GM12878 (cell line): Measurements from ENCODE around the gene UTS2R. TPM values are rescaled to one million over a fixed set of nuclear protein-coding genes. Genes with fewer than 3 reads are reported as not detected.

ENCODE experiments used
- ATAC-seq: fragments of 200-7000 bp; cut with Tn5 transposase; 3 replicates; pipeline ENCODE4 v1.9.1; 2020; ENCODE audit warnings: mild to moderate bottlenecking, moderate library complexity
- BruUV-seq: library from RNA; stranded (reverse); fragments of 400-500 nt; replicated peaks from 2 replicates; lab custom pipeline; 2021; lab: Mats Ljungman, UMichigan
- CTCF ChIA-PET: fragments of 300-600 bp; sonication (Branson Sonifier 250); formaldehyde crosslinking; extraction: SDS; loops from one replicate; lab custom pipeline; 2021; ENCODE audit warnings: inconsistent platforms; lab: Yijun Ruan, JAX
- POLR2A ChIA-PET: fragments of 350-600 bp; formaldehyde crosslinking; extraction: SDS; loops from one replicate; lab custom pipeline; 2021; ENCODE audit warnings: inconsistent platforms; lab: Charles Lee
- RAD21 ChIA-PET: fragments of 300-600 bp; sonication (Branson Sonifier 250); formaldehyde crosslinking; loops from one replicate; lab custom pipeline; 2023; ENCODE audit warnings: antibody characterized with exemption; ENCODE audit not compliant: unreplicated experiment; lab: Charles Lee
- SMC1A ChIA-PET: fragments of 300-600 bp; sonication (Branson Sonifier 250); formaldehyde crosslinking; loops from one replicate; lab custom pipeline; 2023; ENCODE audit not compliant: unreplicated experiment, uncharacterized antibody; lab: Charles Lee
- DNase-seq: peaks from one replicate; pipeline ENCODE4 v3.0.0-alpha.2; 2011; ENCODE audit warnings: low read depth, low spot score
- FAIRE-seq: peaks from 3 replicates; lab custom pipeline; 2011; peaks lifted over from hg19 to GRCh38; lab: Jason Lieb, UNC
- H2AFZ ChIP-seq: 2 replicates; pipeline ENCODE4 v1.6.0; 2011; ENCODE audit warnings: low read depth, low read length, control low read depth; ENCODE audit not compliant: control insufficient read depth
- H3K27ac ChIP-seq: 2 replicates; pipeline ENCODE4 v1.5.1; 2011; ENCODE audit warnings: control low read depth; ENCODE audit not compliant: control insufficient read depth, insufficient read depth
- H3K27me3 ChIP-seq, 2 experiments: replicated peaks in 1 of 2; 2 replicates each; pipeline versions ENCODE4 v1.6.0 to v1.6.1; 2011; ENCODE audit warnings: low read length in 1 of 2; ENCODE audit not compliant: control insufficient read depth in 2 of 2, insufficient read depth in 2 of 2
- H3K36me3 ChIP-seq, 2 experiments: 2 replicates each; pipeline ENCODE4 v1.5.1; 2011; ENCODE audit warnings: low read length in 1 of 2; ENCODE audit not compliant: control insufficient read depth in 2 of 2, insufficient read depth in 2 of 2
- H3K4me1 ChIP-seq: 2 replicates; pipeline ENCODE4 v1.6.1; 2011; ENCODE audit warnings: mild to moderate bottlenecking, low read length, moderate library complexity, mixed read lengths; ENCODE audit not compliant: control insufficient read depth, insufficient read depth
- H3K4me2 ChIP-seq: 2 replicates; pipeline ENCODE4 v1.6.0; 2011; ENCODE audit warnings: control low read depth; ENCODE audit not compliant: control insufficient read depth, insufficient read depth
- H3K4me3 ChIP-seq: fragments of 200-600 bp; sonication (generic); 2 replicates; pipeline ENCODE4 v1.5.1; 2016
- H3K79me2 ChIP-seq: 2 replicates; pipeline ENCODE4 v1.6.0; 2011; ENCODE audit warnings: low read length; ENCODE audit not compliant: control insufficient read depth, insufficient read depth
- H3K9ac ChIP-seq: 2 replicates; pipeline ENCODE4 v1.8.0; 2011; ENCODE audit warnings: low read length, control low read depth, mixed read lengths; ENCODE audit not compliant: control insufficient read depth, insufficient read depth
- H3K9me3 ChIP-seq: replicated peaks from 3 replicates; pipeline ENCODE4 v1.5.1; 2011; ENCODE audit warnings: mild to moderate bottlenecking, low read length; ENCODE audit not compliant: control insufficient read depth, insufficient read depth
- H4K20me1 ChIP-seq: 2 replicates; pipeline ENCODE4 v1.6.0; 2011; ENCODE audit not compliant: control insufficient read depth, insufficient read depth
- FOXK2 ChIP-seq: fragments of 450-650 bp; IDR thresholded peaks from 2 replicates; pipeline ENCODE4 v1.6.1; 2017; ENCODE audit warnings: mild to moderate bottlenecking, moderate library complexity
- WGBS: methylation state at CpG from one replicate; pipeline ENCODE4 v1.1.6; 2016; ENCODE audit warnings: low lambda C conversion rate; ENCODE audit not compliant: insufficient replicate concordance, insufficient coverage; ENCODE audit errors: missing lambda C conversion rate; 5-methylcytosine and 5-hydroxymethylcytosine counted together
- in situ Hi-C: fragments of 300-500 bp; cut with MboI; formaldehyde crosslinking; loops from 9 replicates; pipeline ENCODE4 v1.14.3; 2018; ENCODE audit warnings: mixed read lengths
- intact Hi-C: fragments of 100-400 bp; cut with micrococcal nuclease; formaldehyde crosslinking; loops from one replicate; pipeline ENCODE4 v1.14.2; 2022; ENCODE audit not compliant: unreplicated experiment
- polyA plus RNA-seq, 11 experiments: library from polyadenylated mRNA; depleted of rRNA in 4 of 11; unstranded in 6 of 11; stranded (reverse) in 5 of 11; fragments of >200 nt; fragmentation: Nextera tagmentation in 4 of 11; fragmentation: Illumina TruSeq in 1 of 11; extraction: Ambion mirVana in 4 of 11; extraction: Trizol in 1 of 11; gene quantifications; 1 replicate in 1 of 11; 2 replicates in 10 of 11; pipeline versions ENCODE4 v1.2.1 to v1.2.3, GENCODE V29; 2011 to 2016; ENCODE audit warnings: inconsistent platforms in 2 of 11, missing spikeins in 2 of 11, low read depth in 1 of 11
- total RNA-seq, 4 experiments: library from RNA; depleted of rRNA in 3 of 4; stranded (reverse); fragments of >200 nt in 3 of 4; fragmentation: Illumina TruSeq in 1 of 4; extraction: Trizol in 1 of 4; gene quantifications; 2 replicates each; pipeline versions ENCODE4 v1.2.1 to v1.2.3, GENCODE V29; 2013 to 2021
- TF ChIP-seq, protein P1 (sequence below): fragments of 450-650 bp; IDR thresholded peaks from 2 replicates; pipeline ENCODE4 v1.6.1; 2017; ENCODE audit warnings: mild to moderate bottlenecking, moderate library complexity

UTS2R gene
- total and polyA plus RNA-seq, 10 of the 15 experiments (the other 5 are each of a cell fraction or from before 2014, with no cell fraction given), result 0.04 to 0.36 (median 0.11) TPM; not detected in 6

DNA sequence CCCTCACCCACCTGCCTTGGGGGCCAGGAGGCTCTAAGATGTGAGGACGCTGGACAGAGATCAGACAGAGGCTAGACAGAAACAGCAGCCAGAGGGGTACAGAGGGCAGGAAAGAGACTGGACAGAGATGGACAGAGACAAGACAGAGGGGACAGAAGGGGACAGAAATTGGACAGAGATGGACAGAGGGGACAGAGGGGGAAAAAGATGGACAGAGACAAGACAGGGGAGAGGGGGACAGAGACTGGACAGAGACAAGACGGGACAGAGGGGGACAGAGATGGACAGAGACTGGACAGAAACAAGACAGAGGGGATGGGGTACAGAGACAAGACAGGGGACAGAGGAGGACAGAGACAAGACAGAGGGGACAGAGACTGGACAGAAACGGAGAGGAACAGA lies 16.1 kb downstream of the UTS2R start:
- CTCF ChIA-PET, result no interaction called here
- intact Hi-C loops, result no loop called here

More for the DNA sequence above, 16.1 kb downstream of the UTS2R start:
- in situ Hi-C loops, result no loop called here
- TF ChIP-seq, protein P1, sequence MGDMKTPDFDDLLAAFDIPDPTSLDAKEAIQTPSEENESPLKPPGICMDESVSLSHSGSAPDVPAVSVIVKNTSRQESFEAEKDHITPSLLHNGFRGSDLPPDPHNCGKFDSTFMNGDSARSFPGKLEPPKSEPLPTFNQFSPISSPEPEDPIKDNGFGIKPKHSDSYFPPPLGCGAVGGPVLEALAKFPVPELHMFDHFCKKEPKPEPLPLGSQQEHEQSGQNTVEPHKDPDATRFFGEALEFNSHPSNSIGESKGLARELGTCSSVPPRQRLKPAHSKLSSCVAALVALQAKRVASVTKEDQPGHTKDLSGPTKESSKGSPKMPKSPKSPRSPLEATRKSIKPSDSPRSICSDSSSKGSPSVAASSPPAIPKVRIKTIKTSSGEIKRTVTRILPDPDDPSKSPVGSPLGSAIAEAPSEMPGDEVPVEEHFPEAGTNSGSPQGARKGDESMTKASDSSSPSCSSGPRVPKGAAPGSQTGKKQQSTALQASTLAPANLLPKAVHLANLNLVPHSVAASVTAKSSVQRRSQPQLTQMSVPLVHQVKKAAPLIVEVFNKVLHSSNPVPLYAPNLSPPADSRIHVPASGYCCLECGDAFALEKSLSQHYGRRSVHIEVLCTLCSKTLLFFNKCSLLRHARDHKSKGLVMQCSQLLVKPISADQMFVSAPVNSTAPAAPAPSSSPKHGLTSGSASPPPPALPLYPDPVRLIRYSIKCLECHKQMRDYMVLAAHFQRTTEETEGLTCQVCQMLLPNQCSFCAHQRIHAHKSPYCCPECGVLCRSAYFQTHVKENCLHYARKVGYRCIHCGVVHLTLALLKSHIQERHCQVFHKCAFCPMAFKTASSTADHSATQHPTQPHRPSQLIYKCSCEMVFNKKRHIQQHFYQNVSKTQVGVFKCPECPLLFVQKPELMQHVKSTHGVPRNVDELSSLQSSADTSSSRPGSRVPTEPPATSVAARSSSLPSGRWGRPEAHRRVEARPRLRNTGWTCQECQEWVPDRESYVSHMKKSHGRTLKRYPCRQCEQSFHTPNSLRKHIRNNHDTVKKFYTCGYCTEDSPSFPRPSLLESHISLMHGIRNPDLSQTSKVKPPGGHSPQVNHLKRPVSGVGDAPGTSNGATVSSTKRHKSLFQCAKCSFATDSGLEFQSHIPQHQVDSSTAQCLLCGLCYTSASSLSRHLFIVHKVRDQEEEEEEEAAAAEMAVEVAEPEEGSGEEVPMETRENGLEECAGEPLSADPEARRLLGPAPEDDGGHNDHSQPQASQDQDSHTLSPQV, result no peak
- TF ChIP-seq FOXK2, result 0 out of 2 replicates have a peak, but pooled peaks have one; percentile 12
- TF ChIP-seq, all 136 proteins: peak for 1
- no TSS peak for BruUV-seq
- ATAC-seq (no peak), FAIRE-seq (no peak), DNase-seq (no peak)
- Histone ChIP-seq H3K9me3 (no peaks in the 10 kb centered on the region), H3K27ac (no peak overlapping the region), H3K9ac (no peak overlapping the region), H3K4me2 (no peak overlapping the region), H3K4me1 (no peaks in the 10 kb centered on the region), H3K27me3 (no peaks in the 10 kb centered on the region), H3K79me2 (no peaks in the 10 kb centered on the region), H3K36me3 (no peaks in the 10 kb centered on the region; a peak in 2 of 4 replicates), H2AFZ (no peak overlapping the region), H4K20me1 (no peaks in the 10 kb centered on the region), H3K4me3 (no peak overlapping the region)
- ChIA-PET RAD21 (no interaction called here), POLR2A (no interaction called here), SMC1A (no interaction called here)
- WGBS, result 34% methylated on average over 3 of the region's 3 CpGs
